GM18868 (cell line): ENCODE measurements around the gene GLIPR1L2.
"Not testable (repeated sequence)": the region's sequence is repeated elsewhere in the genome, so short reads cannot be mapped to it uniquely, and the experiment has no call there.

Experiments
- ATAC-seq: cut with Tn5 transposase; IDR thresholded peaks from one replicate; pipeline ENCODE4 v1.9.1; 2021; ENCODE audit warnings: mild to moderate bottlenecking, moderate library complexity; ENCODE audit not compliant: unreplicated experiment

GLIPR1L2 gene

GRCh38 chr12:75390899-75391538 lies at the start of gene GLIPR1L2:
TSS of gene GLIPR1L2 (plus strand) at chr12:75391089. CDS start at chr12:75391117, 28 bp downstream.
- peak; percentile 96 for ATAC-seq

GRCh38 chr12:75341873-75342272 lies 49.0 kb upstream of the GLIPR1L2 start:
- no peak for ATAC-seq

- ATAC-seq = no peak
Observed at GRCh38 chr12:75345531-75345930, 45.4 kb upstream of the GLIPR1L2 start.

- ATAC-seq = not testable (repeated sequence)
Observed at GRCh38 chr12:75346215-75346614, 44.7 kb upstream of the GLIPR1L2 start.

GRCh38 chr12:75349946-75350345 lies 40.9 kb upstream of the GLIPR1L2 start:
- no peak for ATAC-seq

GRCh38 chr12:75350413-75350812 lies 40.5 kb upstream of the GLIPR1L2 start:
- no peak for ATAC-seq

GRCh38 chr12:75354011-75354410 lies 36.9 kb upstream of the GLIPR1L2 start:
- ATAC-seq = no peak

GRCh38 chr12:75360920-75361319 lies 30.0 kb upstream of the GLIPR1L2 start:
- ATAC-seq = peak; percentile 83

- peak; percentile 24 for ATAC-seq
Observed at GRCh38 chr12:75361408-75361807, 29.5 kb upstream of the GLIPR1L2 start.

- ATAC-seq = no peak
Observed at GRCh38 chr12:75364919-75365318, 26.0 kb upstream of the GLIPR1L2 start.

- peak; percentile 90 for ATAC-seq
Observed at GRCh38 chr12:75366629-75367028, 24.3 kb upstream of the GLIPR1L2 start.

- ATAC-seq = no peak
Observed at GRCh38 chr12:75374971-75375370, 15.9 kb upstream of the GLIPR1L2 start.

- ATAC-seq = no peak
Observed at GRCh38 chr12:75378354-75378753, 12.5 kb upstream of the GLIPR1L2 start.

- ATAC-seq = no peak
Observed at GRCh38 chr12:75389061-75389460, 1.8 kb upstream of the GLIPR1L2 start.

- no peak for ATAC-seq
Observed at GRCh38 chr12:75389706-75390105, 1.2 kb upstream of the GLIPR1L2 start.

- no peak for ATAC-seq
Observed at GRCh38 chr12:75390156-75390898, 562 bp upstream of the GLIPR1L2 start.

- no peak for ATAC-seq
Observed at GRCh38 chr12:75404231-75404630, 13.3 kb downstream of the GLIPR1L2 start.

GRCh38 chr12:75407683-75408082 lies 16.8 kb downstream of the GLIPR1L2 start:
- no peak for ATAC-seq

- ATAC-seq = no peak
Observed at GRCh38 chr12:75409830-75410229, 18.9 kb downstream of the GLIPR1L2 start.

- no peak for ATAC-seq
Observed at GRCh38 chr12:75414671-75415070, 23.8 kb downstream of the GLIPR1L2 start.

- ATAC-seq = no peak
Observed at GRCh38 chr12:75419841-75420240, 29.0 kb downstream of the GLIPR1L2 start.

GRCh38 chr12:75427491-75427890 lies 36.6 kb downstream of the GLIPR1L2 start:
- no peak for ATAC-seq
